K562 (cell line): Measurements from ENCODE around the gene MGRN1. TPM values are rescaled to one million over a fixed set of nuclear protein-coding genes. Genes with fewer than 3 reads are reported as not detected.

Experiments
- ADNP ChIP-seq: fragments of 200-800 bp; sonication (Bioruptor generic); IDR thresholded peaks from 2 replicates; pipeline ENCODE4 v1.6.1; 2016; ENCODE audit warnings: missing genetic modification characterization, missing compliant biosample characterization
- FOXJ3 ChIP-seq: sonication (generic); formaldehyde crosslinking; IDR thresholded peaks from 2 replicates; pipeline ENCODE4 v1.4.0; 2020; ENCODE audit warnings: mild to moderate bottlenecking, missing genetic modification reagents
- FOXK1 ChIP-seq: sonication (generic); formaldehyde crosslinking; IDR thresholded peaks from 2 replicates; pipeline ENCODE4 v1.8.0; 2022; ENCODE audit warnings: missing genetic modification reagents, mild to moderate bottlenecking, borderline replicate concordance
- HIVEP1 ChIP-seq: fragments of 250-450 bp; sonication (Bioruptor Pico); IDR thresholded peaks from 2 replicates; pipeline ENCODE4 v1.4.0; 2020; ENCODE audit warnings: mild to moderate bottlenecking
- OTX1 ChIP-seq: fragments of 450-650 bp; formaldehyde crosslinking; IDR thresholded peaks from 2 replicates; pipeline ENCODE4 v1.4.0; 2022; ENCODE audit warnings: mild to moderate bottlenecking
- PTRF ChIP-seq: fragments of 450-650 bp; IDR thresholded peaks from 2 replicates; pipeline ENCODE4 v1.6.1; 2016; ENCODE audit warnings: mild to moderate bottlenecking, missing genetic modification characterization, missing compliant biosample characterization
- SIN3A ChIP-seq, 2 experiments: fragments of 150-350 bp in 1 of 2; IDR thresholded peaks; 2 replicates each; pipeline ENCODE4 v1.6.1; 2011 to 2016; ENCODE audit warnings: borderline replicate concordance in 2 of 2, low read depth in 2 of 2, low read length in 2 of 2, mild to moderate bottlenecking in 2 of 2, moderate library complexity in 2 of 2; ENCODE audit not compliant: control insufficient read depth in 1 of 2
- SREBF1 ChIP-seq: fragments of 150-350 bp; IDR thresholded peaks from 2 replicates; pipeline ENCODE4 v1.6.1; 2014; ENCODE audit warnings: antibody characterized with exemption, low read depth, low read length, borderline replicate concordance
- TEAD4 ChIP-seq, 2 experiments: sonication (generic) in 1 of 2; formaldehyde crosslinking in 1 of 2; IDR thresholded peaks; 2 replicates each; pipeline versions ENCODE4 v1.6.1 to v1.8.0; 2012 to 2022; ENCODE audit warnings: borderline replicate concordance in 1 of 2, inconsistent platforms in 1 of 2, low read length in 1 of 2, mild to moderate bottlenecking in 1 of 2, missing genetic modification reagents in 1 of 2
- XRCC3 ChIP-seq: fragments of 450-650 bp; IDR thresholded peaks from 2 replicates; pipeline ENCODE4 v1.6.1; 2017; ENCODE audit warnings: mild to moderate bottlenecking, moderate library complexity
- ZNF311 ChIP-seq: fragments of 250-450 bp; sonication (Bioruptor Pico); IDR thresholded peaks from 2 replicates; pipeline ENCODE4 v1.4.0; 2020; ENCODE audit warnings: mild to moderate bottlenecking, moderate library complexity
- ZNF316 ChIP-seq: fragments of 450-650 bp; IDR thresholded peaks from 2 replicates; pipeline ENCODE4 v1.6.1; 2016
- ZNF717 ChIP-seq: fragments of 250-450 bp; sonication (Bioruptor Pico); IDR thresholded peaks from 2 replicates; pipeline ENCODE4 v1.5.0; 2021
- ZNF766 ChIP-seq: fragments of 200-800 bp; sonication (Bioruptor generic); conservative IDR thresholded peaks from 2 replicates; pipeline ENCODE4 v1.6.1; 2016; ENCODE audit warnings: missing genetic modification characterization, missing compliant biosample characterization
- polyA plus RNA-seq, 8 experiments: library from polyadenylated mRNA; depleted of rRNA in 4 of 8; stranded (reverse) in 5 of 8; unstranded in 3 of 8; fragments of >200 nt; fragmentation: Nextera tagmentation in 2 of 8; fragmentation: Illumina TruSeq in 1 of 8; extraction: Ambion mirVana in 2 of 8; extraction: Trizol in 1 of 8; gene quantifications; 2 replicates each; pipeline versions ENCODE4 v1.2.1 to v1.2.3, GENCODE V29; 2011 to 2014; ENCODE audit warnings: inconsistent platforms in 1 of 8, missing spikeins in 1 of 8
- total RNA-seq, 7 experiments: library from RNA; depleted of rRNA in 6 of 7; stranded (reverse); fragments of >200 nt in 6 of 7; fragmentation: Illumina TruSeq in 2 of 7; extraction: Trizol in 2 of 7; gene quantifications; 2 replicates each; pipeline versions ENCODE4 v1.2.1 to v1.2.3, GENCODE V29; 2011 to 2021; ENCODE audit warnings: low replicate concordance in 1 of 7
- TF ChIP-seq, protein P1 (sequence below): fragments of 450-650 bp; IDR thresholded peaks from 2 replicates; pipeline ENCODE4 v1.6.1; 2018; ENCODE audit warnings: mild to moderate bottlenecking, low read depth; ENCODE audit not compliant: partially characterized antibody
- TF ChIP-seq, protein P2 (sequence below), 2 experiments: fragments of 450-650 bp; IDR thresholded peaks; 2 replicates each; pipeline ENCODE4 v1.6.1; 2018; ENCODE audit warnings: mild to moderate bottlenecking in 2 of 2, low read depth in 1 of 2; ENCODE audit not compliant: partially characterized antibody in 2 of 2
- TF ChIP-seq, protein P3 (sequence below): sonication (generic); formaldehyde crosslinking; IDR thresholded peaks from 2 replicates; pipeline ENCODE4 v1.8.1; 2023; ENCODE audit warnings: mild to moderate bottlenecking, missing genetic modification reagents
- TF ChIP-seq, protein P4 (sequence below): fragments of 450-650 bp; IDR thresholded peaks from 2 replicates; pipeline ENCODE4 v1.6.1; 2016; ENCODE audit warnings: low read depth, mild to moderate bottlenecking, moderate library complexity
- TF ChIP-seq, protein P5 (sequence below): fragments of 250-450 bp; sonication (Bioruptor Pico); IDR thresholded peaks from 2 replicates; pipeline ENCODE4 v1.9.0; 2021; ENCODE audit warnings: mild to moderate bottlenecking

Gene MGRN1
- total and polyA plus RNA-seq, 9 of the 15 experiments (the other 6 are each of a cell fraction or from before 2014, with no cell fraction given) = 0.15 to 37.9 (median 6.0) TPM

DNA sequence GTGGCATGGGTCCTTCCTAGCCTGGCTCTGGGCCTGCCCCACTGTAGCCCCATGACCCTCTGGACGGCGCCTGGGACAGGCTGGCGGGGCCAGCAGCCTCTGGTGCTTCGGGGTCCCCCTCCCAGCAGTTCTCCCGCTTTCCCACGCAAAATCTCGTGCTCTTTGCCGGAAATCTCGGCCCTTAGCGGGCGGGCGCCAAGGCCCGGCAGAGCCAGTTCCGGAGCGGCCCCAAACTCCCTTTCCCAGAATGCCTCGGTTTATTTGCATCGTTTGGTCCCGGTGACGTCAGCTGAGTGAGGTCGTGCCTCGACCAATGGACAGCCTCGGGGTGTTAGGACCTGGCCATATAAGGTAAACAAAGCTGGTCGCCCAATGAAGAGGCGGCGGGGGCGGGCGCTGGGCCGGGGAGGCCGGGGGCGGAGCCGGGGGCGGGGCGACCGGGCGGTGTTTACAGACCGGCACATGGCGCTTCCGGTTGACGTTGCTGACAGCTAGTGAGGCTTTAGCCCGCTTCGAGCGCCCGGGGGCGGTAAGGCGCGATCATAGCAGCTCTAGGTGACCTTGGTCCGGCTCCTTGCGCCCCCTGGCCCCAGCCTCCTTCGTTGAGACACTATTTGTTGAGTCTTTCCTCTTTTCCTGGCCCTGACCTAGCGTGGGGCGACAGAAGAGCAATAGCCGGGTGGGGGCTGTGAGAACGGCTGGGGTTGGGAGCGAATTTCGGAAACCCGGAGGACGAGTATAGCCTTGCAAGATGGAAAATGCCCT lies 8.4 kb upstream of the MGRN1 start (continued):
- TF ChIP-seq, protein P1, sequence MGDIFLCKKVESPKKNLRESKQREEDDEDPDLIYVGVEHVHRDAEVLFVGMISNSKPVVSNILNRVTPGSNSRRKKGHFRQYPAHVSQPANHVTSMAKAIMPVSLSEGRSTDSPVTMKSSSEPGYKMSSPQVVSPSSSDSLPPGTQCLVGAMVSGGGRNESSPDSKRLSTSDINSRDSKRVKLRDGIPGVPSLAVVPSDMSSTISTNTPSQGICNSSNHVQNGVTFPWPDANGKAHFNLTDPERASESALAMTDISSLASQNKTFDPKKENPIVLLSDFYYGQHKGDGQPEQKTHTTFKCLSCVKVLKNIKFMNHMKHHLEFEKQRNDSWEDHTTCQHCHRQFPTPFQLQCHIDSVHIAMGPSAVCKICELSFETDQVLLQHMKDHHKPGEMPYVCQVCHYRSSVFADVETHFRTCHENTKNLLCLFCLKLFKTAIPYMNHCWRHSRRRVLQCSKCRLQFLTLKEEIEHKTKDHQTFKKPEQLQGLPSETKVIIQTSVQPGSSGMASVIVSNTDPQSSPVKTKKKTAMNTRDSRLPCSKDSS = no peak
- TF ChIP-seq ZNF311 (CRISPR knock-in tag) = no peak
- TF ChIP-seq ZNF717 = no peak
- peak; percentile 82; the same call in 1 of the 2 replicates for TF ChIP-seq ZNF766 (CRISPR knock-in tag)
- peak; percentile 59 to 66; a peak in 1 of 4 replicates for TF ChIP-seq SIN3A (IDR thresholded peaks at IDR 0.05; ENCODE audit: borderline replicate concordance in 2 of 2, control insufficient read depth in 1 of 2, low read depth in 2 of 2, low read length in 2 of 2)
- TF ChIP-seq, protein P2, sequence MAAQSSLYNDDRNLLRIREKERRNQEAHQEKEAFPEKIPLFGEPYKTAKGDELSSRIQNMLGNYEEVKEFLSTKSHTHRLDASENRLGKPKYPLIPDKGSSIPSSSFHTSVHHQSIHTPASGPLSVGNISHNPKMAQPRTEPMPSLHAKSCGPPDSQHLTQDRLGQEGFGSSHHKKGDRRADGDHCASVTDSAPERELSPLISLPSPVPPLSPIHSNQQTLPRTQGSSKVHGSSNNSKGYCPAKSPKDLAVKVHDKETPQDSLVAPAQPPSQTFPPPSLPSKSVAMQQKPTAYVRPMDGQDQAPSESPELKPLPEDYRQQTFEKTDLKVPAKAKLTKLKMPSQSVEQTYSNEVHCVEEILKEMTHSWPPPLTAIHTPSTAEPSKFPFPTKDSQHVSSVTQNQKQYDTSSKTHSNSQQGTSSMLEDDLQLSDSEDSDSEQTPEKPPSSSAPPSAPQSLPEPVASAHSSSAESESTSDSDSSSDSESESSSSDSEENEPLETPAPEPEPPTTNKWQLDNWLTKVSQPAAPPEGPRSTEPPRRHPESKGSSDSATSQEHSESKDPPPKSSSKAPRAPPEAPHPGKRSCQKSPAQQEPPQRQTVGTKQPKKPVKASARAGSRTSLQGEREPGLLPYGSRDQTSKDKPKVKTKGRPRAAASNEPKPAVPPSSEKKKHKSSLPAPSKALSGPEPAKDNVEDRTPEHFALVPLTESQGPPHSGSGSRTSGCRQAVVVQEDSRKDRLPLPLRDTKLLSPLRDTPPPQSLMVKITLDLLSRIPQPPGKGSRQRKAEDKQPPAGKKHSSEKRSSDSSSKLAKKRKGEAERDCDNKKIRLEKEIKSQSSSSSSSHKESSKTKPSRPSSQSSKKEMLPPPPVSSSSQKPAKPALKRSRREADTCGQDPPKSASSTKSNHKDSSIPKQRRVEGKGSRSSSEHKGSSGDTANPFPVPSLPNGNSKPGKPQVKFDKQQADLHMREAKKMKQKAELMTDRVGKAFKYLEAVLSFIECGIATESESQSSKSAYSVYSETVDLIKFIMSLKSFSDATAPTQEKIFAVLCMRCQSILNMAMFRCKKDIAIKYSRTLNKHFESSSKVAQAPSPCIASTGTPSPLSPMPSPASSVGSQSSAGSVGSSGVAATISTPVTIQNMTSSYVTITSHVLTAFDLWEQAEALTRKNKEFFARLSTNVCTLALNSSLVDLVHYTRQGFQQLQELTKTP (IDR thresholded peaks at IDR 0.05; ENCODE audit: low read depth in 1 of 2, partially characterized antibody in 2 of 2) = peak in 1 of 2 experiments; percentile 92
- 0 out of 2 replicates have a peak, but pooled peaks have one; percentile 45 for TF ChIP-seq OTX1
- TF ChIP-seq ADNP (tag) = no peak
- TF ChIP-seq, protein P3, sequence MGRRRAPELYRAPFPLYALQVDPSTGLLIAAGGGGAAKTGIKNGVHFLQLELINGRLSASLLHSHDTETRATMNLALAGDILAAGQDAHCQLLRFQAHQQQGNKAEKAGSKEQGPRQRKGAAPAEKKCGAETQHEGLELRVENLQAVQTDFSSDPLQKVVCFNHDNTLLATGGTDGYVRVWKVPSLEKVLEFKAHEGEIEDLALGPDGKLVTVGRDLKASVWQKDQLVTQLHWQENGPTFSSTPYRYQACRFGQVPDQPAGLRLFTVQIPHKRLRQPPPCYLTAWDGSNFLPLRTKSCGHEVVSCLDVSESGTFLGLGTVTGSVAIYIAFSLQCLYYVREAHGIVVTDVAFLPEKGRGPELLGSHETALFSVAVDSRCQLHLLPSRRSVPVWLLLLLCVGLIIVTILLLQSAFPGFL (CRISPR knock-in tag) = no peak
- TF ChIP-seq, protein P4, sequence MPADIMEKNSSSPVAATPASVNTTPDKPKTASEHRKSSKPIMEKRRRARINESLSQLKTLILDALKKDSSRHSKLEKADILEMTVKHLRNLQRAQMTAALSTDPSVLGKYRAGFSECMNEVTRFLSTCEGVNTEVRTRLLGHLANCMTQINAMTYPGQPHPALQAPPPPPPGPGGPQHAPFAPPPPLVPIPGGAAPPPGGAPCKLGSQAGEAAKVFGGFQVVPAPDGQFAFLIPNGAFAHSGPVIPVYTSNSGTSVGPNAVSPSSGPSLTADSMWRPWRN = no peak
- TF ChIP-seq, protein P5, sequence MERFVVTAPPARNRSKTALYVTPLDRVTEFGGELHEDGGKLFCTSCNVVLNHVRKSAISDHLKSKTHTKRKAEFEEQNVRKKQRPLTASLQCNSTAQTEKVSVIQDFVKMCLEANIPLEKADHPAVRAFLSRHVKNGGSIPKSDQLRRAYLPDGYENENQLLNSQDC (CRISPR knock-in tag) = no peak
- no peak for TF ChIP-seq HIVEP1 (CRISPR knock-in tag)
- no peak for TF ChIP-seq PTRF
- no peak for TF ChIP-seq SREBF1
- no peak; the same call in 1 of the 2 replicates for TF ChIP-seq TEAD4 (IDR thresholded peaks at IDR 0.05; ENCODE audit: low read length)
- TF ChIP-seq TEAD4 (CRISPR knock-in tag; IDR thresholded peaks at IDR 0.05; ENCODE audit: borderline replicate concordance) = no peak
- no peak for TF ChIP-seq ZNF316
- TF ChIP-seq FOXJ3 (CRISPR knock-in tag) = no peak
- no peak for TF ChIP-seq FOXK1 (CRISPR knock-in tag)
- TF ChIP-seq XRCC3 = no peak
